KMS-11 (cell line): Measurements from ENCODE around the gene TDRD10.

ENCODE experiments used
- H2AFZ ChIP-seq: fragments of 200-600 bp; sonication (generic); 2 replicates; pipeline ENCODE4 v1.6.1; 2016; ENCODE audit warnings: antibody characterized with exemption, mixed run types, low read depth
- H3K27ac ChIP-seq: fragments of 200-600 bp; sonication (generic); 2 replicates; pipeline ENCODE4 v1.6.1; 2016; ENCODE audit warnings: mild to moderate bottlenecking, mixed run types
- H3K27me3 ChIP-seq: fragments of 200-600 bp; sonication (generic); 2 replicates; pipeline ENCODE4 v1.6.1; 2017; ENCODE audit warnings: mild to moderate bottlenecking, low read depth, mixed run types, moderate library complexity; ENCODE audit not compliant: insufficient read depth
- H3K36me3 ChIP-seq: fragments of 200-600 bp; sonication (generic); 2 replicates; pipeline ENCODE4 v1.6.1; 2017; ENCODE audit warnings: mild to moderate bottlenecking, mixed run types; ENCODE audit not compliant: insufficient read depth
- H3K4me1 ChIP-seq: fragments of 200-600 bp; sonication (generic); 2 replicates; pipeline ENCODE4 v1.6.1; 2016; ENCODE audit warnings: mild to moderate bottlenecking, low read depth, mixed run types; ENCODE audit not compliant: poor library complexity, severe bottlenecking
- H3K4me2 ChIP-seq: fragments of 200-600 bp; sonication (generic); 2 replicates; pipeline ENCODE4 v1.7.0; 2016; ENCODE audit warnings: mild to moderate bottlenecking, mixed run types
- H3K4me3 ChIP-seq: fragments of 200-600 bp; sonication (generic); IDR thresholded peaks from 2 replicates; pipeline ENCODE4 v1.6.1; 2017; ENCODE audit warnings: low read depth, low read length, mixed read lengths; ENCODE audit not compliant: insufficient read depth
- H3K79me2 ChIP-seq: fragments of 200-600 bp; sonication (generic); 2 replicates; pipeline ENCODE4 v1.6.1; 2016; ENCODE audit warnings: low read depth, mixed run types; ENCODE audit not compliant: insufficient read depth
- H3K9ac ChIP-seq: fragments of 200-600 bp; sonication (generic); 2 replicates; pipeline ENCODE4 v1.6.1; 2016; ENCODE audit warnings: mild to moderate bottlenecking, mixed run types
- H4K20me1 ChIP-seq: fragments of 200-600 bp; sonication (generic); 2 replicates; pipeline ENCODE4 v1.6.1; 2016; ENCODE audit warnings: mild to moderate bottlenecking, mixed run types; ENCODE audit not compliant: insufficient read depth
- TF ChIP-seq, protein P1 (sequence below): fragments of 200-600 bp; sonication (generic); conservative IDR thresholded peaks from 2 replicates; pipeline ENCODE4 v1.6.1; 2017; ENCODE audit warnings: low read depth, mild to moderate bottlenecking, antibody characterized with exemption, low read length, moderate library complexity, mixed read lengths

Gene TDRD10

DNA sequence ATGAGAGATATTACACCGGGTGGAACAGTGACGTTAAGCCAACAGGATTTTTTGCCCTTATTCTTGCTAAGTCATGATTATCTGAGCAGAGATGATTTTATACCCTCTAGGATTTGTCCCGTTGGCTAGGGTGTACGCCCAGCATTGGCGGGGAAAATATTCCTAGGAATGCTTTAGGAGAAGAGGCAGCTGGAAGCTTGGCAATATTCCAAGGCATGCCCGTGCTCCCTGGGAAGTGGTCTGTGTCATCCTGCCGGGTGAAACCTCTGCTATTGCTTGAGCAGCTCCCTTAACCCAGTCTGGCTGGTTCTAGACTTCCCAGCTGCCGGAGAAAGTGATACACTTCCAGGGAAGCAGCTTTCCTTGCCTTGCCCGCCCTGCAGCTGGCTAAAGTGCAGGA is 81.8 kb downstream of the TDRD10 start:
- H3K79me2 ChIP-seq: no peaks in the 10 kb centered on the region
- no peak overlapping the region for H3K9ac ChIP-seq
- H3K4me2 ChIP-seq: no peak overlapping the region
- no peak overlapping the region for H3K4me3 ChIP-seq
- TF ChIP-seq, protein P1, sequence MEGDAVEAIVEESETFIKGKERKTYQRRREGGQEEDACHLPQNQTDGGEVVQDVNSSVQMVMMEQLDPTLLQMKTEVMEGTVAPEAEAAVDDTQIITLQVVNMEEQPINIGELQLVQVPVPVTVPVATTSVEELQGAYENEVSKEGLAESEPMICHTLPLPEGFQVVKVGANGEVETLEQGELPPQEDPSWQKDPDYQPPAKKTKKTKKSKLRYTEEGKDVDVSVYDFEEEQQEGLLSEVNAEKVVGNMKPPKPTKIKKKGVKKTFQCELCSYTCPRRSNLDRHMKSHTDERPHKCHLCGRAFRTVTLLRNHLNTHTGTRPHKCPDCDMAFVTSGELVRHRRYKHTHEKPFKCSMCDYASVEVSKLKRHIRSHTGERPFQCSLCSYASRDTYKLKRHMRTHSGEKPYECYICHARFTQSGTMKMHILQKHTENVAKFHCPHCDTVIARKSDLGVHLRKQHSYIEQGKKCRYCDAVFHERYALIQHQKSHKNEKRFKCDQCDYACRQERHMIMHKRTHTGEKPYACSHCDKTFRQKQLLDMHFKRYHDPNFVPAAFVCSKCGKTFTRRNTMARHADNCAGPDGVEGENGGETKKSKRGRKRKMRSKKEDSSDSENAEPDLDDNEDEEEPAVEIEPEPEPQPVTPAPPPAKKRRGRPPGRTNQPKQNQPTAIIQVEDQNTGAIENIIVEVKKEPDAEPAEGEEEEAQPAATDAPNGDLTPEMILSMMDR: no peak
- H4K20me1 ChIP-seq: no peaks in the 10 kb centered on the region
- H3K4me1 ChIP-seq: peaks cover 31% of the 10 kb centered on the region
- H3K27me3 ChIP-seq: no peaks in the 10 kb centered on the region
- no peak overlapping the region for H3K27ac ChIP-seq
- H3K36me3 ChIP-seq: peaks cover 74% of the 10 kb centered on the region; the same call in 1 of the 2 replicates
- H2AFZ ChIP-seq: no peak overlapping the region

DNA sequence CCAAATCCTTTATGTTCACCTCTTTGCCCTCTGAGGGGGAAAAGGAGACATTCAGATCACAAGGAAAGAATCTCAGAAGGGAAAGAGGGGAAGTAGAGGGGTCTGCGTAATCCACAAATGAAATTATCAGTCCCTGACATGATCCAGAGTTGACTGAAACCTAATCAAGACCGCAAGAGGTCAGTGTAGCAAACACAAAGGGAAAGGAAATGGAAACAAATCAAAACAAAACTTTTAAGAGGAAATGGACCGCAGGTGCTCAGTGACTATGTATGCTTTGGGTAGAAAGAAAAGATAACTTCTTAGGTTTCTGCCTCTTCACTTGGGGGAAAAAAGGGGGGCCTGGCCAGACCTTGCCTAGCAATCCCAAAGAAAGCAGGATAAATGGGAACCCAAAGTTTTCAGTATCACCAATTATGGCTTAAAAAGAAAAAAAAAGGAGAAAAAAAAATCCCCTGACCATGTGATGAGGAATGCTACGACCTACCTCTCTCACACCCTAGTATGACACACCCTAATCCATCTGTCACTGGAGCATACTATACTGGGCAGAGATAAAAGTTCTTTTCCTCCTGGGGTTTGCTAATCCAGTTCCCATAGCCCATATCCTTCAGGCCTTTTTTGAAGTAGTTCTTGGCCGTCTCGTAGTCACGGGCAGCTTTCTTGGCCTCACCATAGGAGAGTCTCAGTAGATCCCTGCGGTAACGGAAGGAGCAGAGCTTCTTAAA is 82.4 kb downstream of the TDRD10 start:
- Histone ChIP-seq H3K36me3 (peaks cover 81% of the 10 kb centered on the region; the same call in 1 of the 2 replicates), H3K27me3 (no peaks in the 10 kb centered on the region), H3K4me3 (no peak overlapping the region), H3K9ac (no peak overlapping the region), H3K4me2 (no peak overlapping the region), H3K79me2 (no peaks in the 10 kb centered on the region), H4K20me1 (no peaks in the 10 kb centered on the region), H3K4me1 (peaks cover 31% of the 10 kb centered on the region), H2AFZ (no peak overlapping the region), H3K27ac (no peak overlapping the region)
- TF ChIP-seq, protein P1: no peak

DNA sequence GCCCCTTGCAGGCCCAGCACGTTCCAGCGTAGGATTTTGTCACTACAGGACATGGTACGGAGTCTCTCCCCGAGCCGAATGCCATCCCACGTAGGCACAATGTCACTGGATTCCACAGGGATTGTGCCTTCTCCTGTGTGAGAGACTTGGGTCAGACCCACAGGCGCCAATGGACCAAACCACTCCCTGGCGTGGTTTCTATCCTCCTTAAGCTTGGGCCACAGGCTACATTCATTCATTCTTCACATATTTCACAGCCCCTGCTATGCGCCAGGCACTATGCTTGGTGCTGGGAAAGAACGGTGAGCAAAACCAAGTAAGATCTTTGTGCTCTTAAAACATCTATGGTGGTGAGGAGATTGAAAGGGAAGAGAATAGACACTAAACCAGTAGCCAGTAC is 84.2 kb downstream of the TDRD10 start:
- Histone ChIP-seq H3K36me3 (peaks cover 91% of the 10 kb centered on the region; the same call in 1 of the 2 replicates), H3K4me2 (no peak overlapping the region), H3K4me1 (peaks cover 31% of the 10 kb centered on the region), H2AFZ (no peak overlapping the region), H3K9ac (no peak overlapping the region), H4K20me1 (no peaks in the 10 kb centered on the region), H3K27ac (no peak overlapping the region), H3K79me2 (no peaks in the 10 kb centered on the region), H3K4me3 (no peak overlapping the region), H3K27me3 (no peaks in the 10 kb centered on the region)
- TF ChIP-seq, protein P1: no peak

DNA sequence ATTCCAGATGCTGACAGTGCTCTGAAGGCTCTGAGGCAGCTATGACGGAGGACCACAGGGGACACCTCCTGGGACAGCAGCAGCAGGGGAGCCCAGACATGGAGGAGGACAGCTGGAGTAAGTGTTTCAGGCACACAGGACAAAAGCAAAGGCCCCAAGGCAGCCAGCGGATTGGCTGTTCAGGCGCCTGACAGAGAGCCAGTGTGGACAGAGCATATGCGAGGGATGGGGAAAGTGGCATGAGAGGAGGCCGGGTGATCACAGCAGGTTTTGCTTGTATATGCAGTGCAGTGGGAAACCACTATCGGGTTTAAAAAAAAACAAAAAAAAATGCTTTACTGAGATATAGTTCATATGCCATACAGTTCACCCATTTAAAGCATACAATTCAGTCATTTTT is 84.6 kb downstream of the TDRD10 start:
- H3K36me3 ChIP-seq: peaks cover 94% of the 10 kb centered on the region; the same call in 1 of the 2 replicates
- TF ChIP-seq, protein P1: no peak
- no peaks in the 10 kb centered on the region for H3K79me2 ChIP-seq
- peaks cover 31% of the 10 kb centered on the region for H3K4me1 ChIP-seq
- no peaks in the 10 kb centered on the region for H3K27me3 ChIP-seq
- no peak overlapping the region for H3K27ac ChIP-seq
- no peaks in the 10 kb centered on the region for H4K20me1 ChIP-seq
- no peak overlapping the region for H3K4me2 ChIP-seq
- no peak overlapping the region for H3K9ac ChIP-seq
- no peak overlapping the region for H3K4me3 ChIP-seq
- no peak overlapping the region for H2AFZ ChIP-seq
